ENCODE measurements around the gene EXOC6.
A peak's percentile ranks its signal among the peaks of the same experiment; 100 is the strongest.

Gene EXOC6

GRCh38 chr10:92832998-92833650, 15.2 kb upstream of the EXOC6 start:
- no peak for DNase-seq

GRCh38 chr10:92834331-92834730, 14.0 kb upstream of the EXOC6 start:
- DNase-seq: no peak

- no peak for DNase-seq
Observed at GRCh38 chr10:92834986-92835385, 13.3 kb upstream of the EXOC6 start.

GRCh38 chr10:92837456-92837855, 10.9 kb upstream of the EXOC6 start:
- no peak for DNase-seq

GRCh38 chr10:92839191-92840085, 8.9 kb upstream of the EXOC6 start:
- DNase-seq: peak; percentile 40

- DNase-seq: no peak
Observed at GRCh38 chr10:92844746-92845145, 3.6 kb upstream of the EXOC6 start.

GRCh38 chr10:92845921-92846320, 2.4 kb upstream of the EXOC6 start:
- DNase-seq: no peak

- no peak for DNase-seq
Observed at GRCh38 chr10:92846344-92846743, 2.0 kb upstream of the EXOC6 start.

GRCh38 chr10:92846854-92847201, 1.5 kb upstream of the EXOC6 start:
- DNase-seq: no peak

GRCh38 chr10:92847202-92847864, 987 bp upstream of the EXOC6 start:
- DNase-seq: no peak

- no peak for DNase-seq
Observed at GRCh38 chr10:92848037-92848440, 281 bp upstream of the EXOC6 start.

GRCh38 chr10:92849234-92849525, 860 bp downstream of the EXOC6 start:
- DNase-seq: no peak

- no peak for DNase-seq
Observed at GRCh38 chr10:92849576-92850090, 1.3 kb downstream of the EXOC6 start.

GRCh38 chr10:92850185-92850584, 1.9 kb downstream of the EXOC6 start:
- no peak for DNase-seq

GRCh38 chr10:92851003-92851402, 2.7 kb downstream of the EXOC6 start:
- DNase-seq: no peak

GRCh38 chr10:92855560-92855959, 7.2 kb downstream of the EXOC6 start:
- DNase-seq: no peak

GRCh38 chr10:92857904-92858514, 9.7 kb downstream of the EXOC6 start:
- no peak for DNase-seq

- DNase-seq: no peak
Observed at GRCh38 chr10:92867235-92867634, 18.9 kb downstream of the EXOC6 start.

- DNase-seq: no peak
Observed at GRCh38 chr10:92868036-92868435, 19.7 kb downstream of the EXOC6 start.

GRCh38 chr10:92868557-92868956, 20.2 kb downstream of the EXOC6 start:
- DNase-seq: no peak

GRCh38 chr10:92873029-92873428, 24.7 kb downstream of the EXOC6 start:
- no peak for DNase-seq

- no peak for DNase-seq
Observed at GRCh38 chr10:92876509-92877036, 28.3 kb downstream of the EXOC6 start.

GRCh38 chr10:92880233-92880861, 32.0 kb downstream of the EXOC6 start:
- peak; percentile 55 for DNase-seq

Measured in CD4-positive, alpha-beta T cell treated with Interleukin-12 subunit alpha and Interleukin-12 subunit beta, for 1 hour (primary cell).